Activated gamma-delta T cell treated with anti-CD3 and anti-CD28 coated beads, Interleukin-2, amount 50 U/mL, for 16 hours (primary cell): ENCODE data around the gene ATG9A.

ENCODE experiments used
- DNase-seq: peaks from one replicate; pipeline ENCODE4 v3.0.0-alpha.2; 2020; ENCODE audit warnings: low read depth

ATG9A gene

GRCh38 chr2:219221957-219222518 lies 7.4 kb downstream of the ATG9A start:
- no peak for DNase-seq

GRCh38 chr2:219220652-219221402 lies 8.6 kb downstream of the ATG9A start:
- no peak for DNase-seq

- DNase-seq: no peak
Observed at GRCh38 chr2:219219784-219220532, 9.5 kb downstream of the ATG9A start.

- peak; percentile 72 for DNase-seq
Observed at GRCh38 chr2:219218732-219219701, 10.4 kb downstream of the ATG9A start, which contains the start of gene ABCB6. ABCB6 (minus strand) TSS chr2:219218958; CDS start chr2:219218673, 285 bp downstream.

- no peak for DNase-seq
Observed at GRCh38 chr2:219218217-219218731, 11.2 kb downstream of the ATG9A start.

- no peak for DNase-seq
Observed at GRCh38 chr2:219216535-219216915, 12.9 kb downstream of the ATG9A start.

- DNase-seq: no peak
Observed at GRCh38 chr2:219215871-219216534, 13.4 kb downstream of the ATG9A start.

- DNase-seq: no peak
Observed at GRCh38 chr2:219214786-219215185, 14.7 kb downstream of the ATG9A start.

- DNase-seq: no peak
Observed at GRCh38 chr2:219214141-219214540, 15.3 kb downstream of the ATG9A start.

GRCh38 chr2:219213486-219214071 lies 15.9 kb downstream of the ATG9A start:
- DNase-seq: no peak

- DNase-seq: no peak
Observed at GRCh38 chr2:219213026-219213415, 16.4 kb downstream of the ATG9A start.

- DNase-seq: no peak
Observed at GRCh38 chr2:219210886-219211362, 18.5 kb downstream of the ATG9A start.

GRCh38 chr2:219210196-219210885 lies 19.1 kb downstream of the ATG9A start:
- DNase-seq: no peak

GRCh38 chr2:219209236-219210195 lies 19.9 kb downstream of the ATG9A start:
- no peak for DNase-seq

- no peak for DNase-seq
Observed at GRCh38 chr2:219207884-219208740, 21.3 kb downstream of the ATG9A start.

GRCh38 chr2:219207134-219207883 lies 22.1 kb downstream of the ATG9A start:
- DNase-seq: no peak
